Astrocyte of the spinal cord (primary cell): Measurements from ENCODE around the gene TRIM29.

Experiments
- DNase-seq: peaks from one replicate; pipeline ENCODE4 v3.0.0; 2011; ENCODE audit warnings: low read depth, low spot score
- H3K4me3 ChIP-seq: 2 replicates; pipeline ENCODE4 v1.5.1; 2011; ENCODE audit warnings: low read depth, mild to moderate bottlenecking, low read length, moderate library complexity
- in situ Hi-C: cut with HindIII; loops from 2 replicates; pipeline ENCODE4 v1.10.0; 2017; ENCODE audit warnings: low sequenced_read_pairs
- TF ChIP-seq, protein P1 (sequence below): IDR thresholded peaks from 2 replicates; pipeline ENCODE4 v1.5.1; 2012; ENCODE audit warnings: low read depth, mild to moderate bottlenecking, low read length, inconsistent platforms

The TRIM29 gene

DNA sequence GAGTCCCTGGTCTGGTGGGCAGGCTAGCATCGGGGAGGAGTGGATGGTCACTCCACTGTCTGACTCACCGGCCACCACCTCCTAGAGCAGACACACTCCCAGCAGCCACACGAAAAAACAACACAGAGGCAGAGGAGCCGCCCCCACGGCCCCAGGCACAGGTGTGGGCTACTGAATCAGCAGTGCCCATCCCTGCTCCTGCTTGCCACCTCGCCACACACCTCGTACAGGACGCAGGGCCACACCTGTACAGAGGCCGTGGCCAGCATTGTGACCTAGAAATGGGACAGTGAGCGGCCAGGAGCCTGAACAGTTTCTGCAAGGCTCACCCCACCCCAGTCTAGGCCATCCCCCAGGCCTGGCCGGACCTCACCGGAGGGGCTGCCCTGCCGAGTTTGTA lies 14.0 kb downstream of the TRIM29 start:
- TF ChIP-seq, protein P1, sequence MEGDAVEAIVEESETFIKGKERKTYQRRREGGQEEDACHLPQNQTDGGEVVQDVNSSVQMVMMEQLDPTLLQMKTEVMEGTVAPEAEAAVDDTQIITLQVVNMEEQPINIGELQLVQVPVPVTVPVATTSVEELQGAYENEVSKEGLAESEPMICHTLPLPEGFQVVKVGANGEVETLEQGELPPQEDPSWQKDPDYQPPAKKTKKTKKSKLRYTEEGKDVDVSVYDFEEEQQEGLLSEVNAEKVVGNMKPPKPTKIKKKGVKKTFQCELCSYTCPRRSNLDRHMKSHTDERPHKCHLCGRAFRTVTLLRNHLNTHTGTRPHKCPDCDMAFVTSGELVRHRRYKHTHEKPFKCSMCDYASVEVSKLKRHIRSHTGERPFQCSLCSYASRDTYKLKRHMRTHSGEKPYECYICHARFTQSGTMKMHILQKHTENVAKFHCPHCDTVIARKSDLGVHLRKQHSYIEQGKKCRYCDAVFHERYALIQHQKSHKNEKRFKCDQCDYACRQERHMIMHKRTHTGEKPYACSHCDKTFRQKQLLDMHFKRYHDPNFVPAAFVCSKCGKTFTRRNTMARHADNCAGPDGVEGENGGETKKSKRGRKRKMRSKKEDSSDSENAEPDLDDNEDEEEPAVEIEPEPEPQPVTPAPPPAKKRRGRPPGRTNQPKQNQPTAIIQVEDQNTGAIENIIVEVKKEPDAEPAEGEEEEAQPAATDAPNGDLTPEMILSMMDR = no peak
- in situ Hi-C loops = no loop called here
- DNase-seq = no peak
- no peak overlapping the region for H3K4me3 ChIP-seq

DNA sequence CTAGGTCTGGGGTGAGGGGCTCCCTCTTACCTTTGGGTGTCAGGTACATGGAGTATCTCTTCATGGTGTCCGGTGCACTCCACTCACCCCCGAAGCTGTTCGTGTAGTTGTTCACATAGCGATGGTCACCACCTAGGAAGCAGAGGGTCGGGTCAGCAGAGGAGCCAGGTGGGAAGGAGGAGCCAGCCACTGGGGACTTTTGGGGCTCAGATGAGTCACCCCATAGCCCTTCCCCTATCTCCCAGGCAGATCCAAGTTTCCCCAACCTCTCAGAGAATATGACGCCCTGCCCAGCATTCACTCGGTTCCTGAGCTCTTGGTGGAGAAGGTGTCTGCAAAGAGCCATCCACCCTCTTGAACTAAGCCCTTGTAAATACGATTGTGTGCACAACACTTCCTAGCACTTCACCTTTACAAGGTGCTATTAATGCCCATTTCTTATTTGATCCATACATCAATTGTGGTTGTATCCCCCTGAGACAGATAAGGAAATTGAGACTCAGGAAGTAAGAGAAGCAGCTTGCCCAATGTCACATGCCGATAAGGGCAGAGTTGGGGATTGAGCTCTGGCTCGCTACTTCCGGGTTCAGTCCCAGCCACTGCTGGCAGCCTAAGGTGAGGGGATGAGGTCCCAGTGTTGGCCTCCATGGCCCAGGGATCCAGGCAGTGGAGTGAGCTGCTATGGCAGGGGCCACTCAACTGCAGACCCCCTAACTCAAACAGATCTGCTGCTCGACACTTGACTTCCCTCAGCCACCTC lies 14.8 kb downstream of the TRIM29 start:
- in situ Hi-C loops = no loop called here
- DNase-seq = no peak
- TF ChIP-seq, protein P1 = no peak
- H3K4me3 ChIP-seq = no peak overlapping the region

DNA sequence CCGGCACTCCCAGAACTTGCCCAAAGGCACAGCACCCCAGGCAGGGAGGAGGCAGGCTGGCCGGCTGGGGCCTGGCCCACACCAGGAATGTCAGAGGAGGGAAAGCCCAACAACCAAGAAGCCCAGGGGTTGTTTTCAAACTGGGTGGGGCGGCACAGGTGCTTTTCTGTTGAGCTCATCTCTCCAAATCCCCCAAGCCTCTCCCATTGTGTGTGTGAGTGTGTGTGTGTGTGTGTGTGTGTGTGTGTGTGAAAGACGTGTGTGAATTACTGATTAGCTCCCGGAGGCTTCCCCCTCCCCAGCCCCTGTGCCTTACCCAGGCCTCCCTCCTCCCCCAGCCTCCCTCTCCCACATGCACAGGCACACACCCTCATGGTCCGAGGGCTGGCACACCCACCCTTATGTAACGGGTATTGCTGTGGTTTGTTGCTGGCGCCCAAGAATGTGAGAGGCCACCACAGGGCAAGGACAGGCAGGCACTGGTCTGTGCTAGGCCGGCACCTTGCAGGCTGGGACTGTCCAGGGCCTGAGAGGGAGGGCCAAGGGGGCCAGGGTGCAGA lies 15.9 kb downstream of the TRIM29 start:
- in situ Hi-C loops = no loop called here
- H3K4me3 ChIP-seq = no peak overlapping the region
- DNase-seq = no peak
- TF ChIP-seq, protein P1 = no peak

DNA sequence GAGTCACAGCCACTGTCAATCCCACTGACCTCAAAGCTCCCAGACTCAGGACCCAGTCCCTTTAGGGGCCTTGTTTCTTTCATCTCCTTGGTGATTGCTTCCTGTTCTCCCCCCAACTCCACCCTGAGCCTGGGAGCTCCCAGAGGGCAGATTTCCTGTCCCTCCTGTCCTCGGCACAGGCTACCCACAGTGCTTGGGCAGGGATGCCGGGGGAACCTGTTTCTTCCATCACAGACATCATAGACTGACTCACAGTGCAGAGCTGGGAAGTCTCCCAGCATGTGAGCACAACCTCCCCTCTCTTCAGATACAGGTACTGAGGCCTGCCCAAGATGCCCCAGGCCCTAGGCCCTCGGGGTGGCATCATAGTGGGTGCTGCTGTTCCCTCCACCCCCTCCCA lies 16.6 kb downstream of the TRIM29 start:
- TF ChIP-seq, protein P1 = no peak
- in situ Hi-C loops = no loop called here
- no peak overlapping the region for H3K4me3 ChIP-seq
- no peak for DNase-seq

DNA sequence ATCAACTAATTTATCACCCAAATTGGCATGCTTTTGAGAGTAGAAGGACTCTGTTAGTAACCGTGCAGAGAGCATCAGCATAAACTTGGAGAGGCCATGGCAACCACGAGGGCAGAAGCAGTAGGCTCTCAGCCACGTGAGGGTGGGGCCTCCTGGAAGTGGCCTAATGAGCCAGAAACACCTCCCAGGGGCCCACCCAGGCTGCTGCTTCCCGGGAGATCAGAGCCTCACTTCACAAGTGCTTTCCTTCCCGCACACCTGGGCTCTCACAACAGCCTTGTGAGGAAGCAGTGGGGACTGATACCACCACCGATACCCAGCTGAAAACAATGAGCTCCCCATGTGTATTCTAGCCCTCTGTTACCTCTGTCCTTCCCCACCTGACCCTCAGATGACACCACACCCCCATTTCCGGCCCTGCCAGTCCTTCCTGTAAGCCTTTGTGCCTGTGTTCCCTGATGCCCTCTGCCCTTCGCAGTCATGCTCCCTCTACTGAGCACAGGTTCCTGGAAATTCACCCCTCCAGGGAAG lies 17.0 kb downstream of the TRIM29 start:
- in situ Hi-C loops = no loop called here
- no peak overlapping the region for H3K4me3 ChIP-seq
- TF ChIP-seq, protein P1 = no peak
- no peak for DNase-seq

DNA sequence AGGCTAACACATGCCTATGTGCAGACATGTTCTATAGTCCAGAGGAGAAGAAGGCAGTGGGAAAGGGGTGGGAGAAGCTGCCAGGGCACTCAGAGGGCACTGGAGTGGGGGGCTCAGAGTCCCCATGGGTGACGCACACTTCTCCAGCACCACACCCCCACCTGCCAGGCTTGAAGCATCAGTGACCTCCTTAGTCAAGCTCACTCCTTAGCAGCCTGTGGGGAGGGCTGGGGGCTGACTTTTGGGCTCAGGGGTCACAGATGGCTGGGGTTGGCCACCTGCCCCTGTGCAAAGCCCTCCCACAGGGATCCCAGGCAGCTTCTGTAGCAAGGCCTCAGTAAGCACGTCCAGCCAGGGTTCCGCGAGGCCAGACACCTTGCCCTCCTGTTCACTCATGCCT lies 18.8 kb downstream of the TRIM29 start:
- in situ Hi-C loops = no loop called here
- TF ChIP-seq, protein P1 = no peak
- H3K4me3 ChIP-seq = no peak overlapping the region
- DNase-seq = no peak
